GM18951 (cell line): ENCODE results near the gene HOXD10.

Experiments used
- POLR2A ChIP-seq: IDR thresholded peaks from 4 replicates; pipeline ENCODE4 v1.6.1; 2011; ENCODE audit warnings: mild to moderate bottlenecking; ENCODE audit not compliant: insufficient read length, insufficient read depth; ENCODE audit errors: extremely low read depth
- in situ Hi-C: fragments of 300-500 bp; cut with MboI; formaldehyde crosslinking; loops from one replicate; pipeline ENCODE4 v1.12.0; 2022; ENCODE audit warnings: low sequenced_read_pairs, mixed read lengths, inconsistent platforms; ENCODE audit not compliant: unreplicated experiment

The HOXD10 gene

GRCh38 chr2:176158855-176159662, 42.5 kb downstream of the HOXD10 start:
- in situ Hi-C loops = no loop called here
- TF ChIP-seq POLR2A = no peak

GRCh38 chr2:176159663-176160250, 43.2 kb downstream of the HOXD10 start:
- no peak for TF ChIP-seq POLR2A
- in situ Hi-C loops = no loop called here

GRCh38 chr2:176160251-176160985, 43.8 kb downstream of the HOXD10 start:
- in situ Hi-C loops = no loop called here
- TF ChIP-seq POLR2A = no peak

DNA sequence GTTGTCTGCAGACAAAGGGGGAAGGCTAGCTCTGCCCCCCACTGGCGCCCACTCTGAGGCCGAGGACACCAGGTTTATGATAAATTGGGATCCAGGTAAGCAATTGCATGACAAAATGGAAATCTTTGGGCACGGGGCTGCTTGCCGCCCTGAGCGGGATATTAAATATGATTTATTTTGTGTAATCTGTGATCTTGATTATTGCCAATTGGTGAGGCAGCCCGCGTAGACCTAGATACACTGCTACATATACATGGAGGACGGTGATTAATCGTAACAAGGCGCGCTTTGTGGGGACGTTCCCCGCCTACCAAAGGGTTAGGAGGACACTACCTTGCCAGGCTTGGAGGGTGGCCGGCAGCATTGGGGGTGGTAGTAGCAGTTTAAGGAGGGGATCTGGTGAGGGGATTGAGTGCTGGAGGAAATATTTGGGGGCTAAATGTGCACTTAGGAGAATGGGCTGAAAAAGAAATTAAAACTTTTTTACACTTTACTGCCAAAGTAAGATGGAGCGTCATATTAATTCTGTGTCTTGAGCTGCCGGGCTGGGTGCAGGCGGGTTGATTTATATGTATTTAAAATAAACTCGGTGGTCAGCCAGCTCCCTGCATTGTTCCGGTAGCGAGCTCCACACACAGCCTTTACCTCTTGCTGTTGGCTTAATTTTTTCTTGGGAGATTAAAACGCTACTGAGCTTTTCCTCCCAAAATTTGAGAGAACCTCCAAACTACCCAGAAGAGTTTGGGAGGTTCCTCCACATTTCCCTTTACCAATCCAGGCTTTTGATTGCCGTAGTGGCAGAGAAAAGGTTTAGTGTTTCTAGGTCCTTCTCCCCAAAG, 44.6 kb downstream of the HOXD10 start:
- in situ Hi-C loops = no loop called here
- no peak for TF ChIP-seq POLR2A

DNA sequence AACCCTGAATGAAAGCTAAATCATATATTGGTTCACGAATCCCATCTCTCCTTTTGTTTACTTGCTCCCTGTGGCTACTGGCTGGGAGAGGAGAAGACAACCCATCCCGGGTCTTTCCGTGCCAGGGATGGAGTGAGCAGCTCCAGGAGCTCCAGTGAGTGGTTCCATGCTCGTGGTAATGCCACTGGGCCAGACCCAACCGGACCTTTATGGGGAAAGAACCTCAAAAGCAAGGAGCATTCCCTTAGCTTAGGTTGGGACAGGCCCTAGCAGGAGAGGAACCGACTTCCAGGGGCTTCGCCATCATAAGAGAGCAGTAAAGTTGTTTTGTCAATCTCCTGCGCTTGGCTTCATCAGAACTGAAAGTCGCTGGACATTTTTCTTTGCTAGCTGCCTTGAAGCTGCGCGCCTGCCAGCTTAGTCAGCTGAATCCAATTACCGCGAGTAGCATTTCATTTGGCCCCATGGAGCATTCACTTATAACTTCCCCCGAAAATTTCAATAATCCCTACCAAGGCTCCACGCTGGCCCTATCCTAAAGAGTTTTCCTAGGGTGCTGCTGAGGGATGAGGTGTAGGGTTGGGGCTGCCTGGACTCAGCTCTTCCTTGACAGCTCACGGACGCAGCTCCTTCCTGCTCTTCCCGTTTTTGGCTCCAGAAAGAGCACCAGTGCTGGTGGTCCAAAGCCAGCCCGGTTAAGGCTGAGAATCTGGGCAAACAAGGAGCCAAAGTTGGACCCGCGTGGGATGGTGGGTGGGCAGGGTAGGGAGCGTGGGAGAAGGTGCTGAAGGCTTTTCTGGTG, 45.4 kb downstream of the HOXD10 start:
- TF ChIP-seq POLR2A = no peak
- in situ Hi-C loops = no loop called here

- TF ChIP-seq POLR2A = no peak
- in situ Hi-C loops = no loop called here
Observed at GRCh38 chr2:176162911-176163671, 46.5 kb downstream of the HOXD10 start.

DNA sequence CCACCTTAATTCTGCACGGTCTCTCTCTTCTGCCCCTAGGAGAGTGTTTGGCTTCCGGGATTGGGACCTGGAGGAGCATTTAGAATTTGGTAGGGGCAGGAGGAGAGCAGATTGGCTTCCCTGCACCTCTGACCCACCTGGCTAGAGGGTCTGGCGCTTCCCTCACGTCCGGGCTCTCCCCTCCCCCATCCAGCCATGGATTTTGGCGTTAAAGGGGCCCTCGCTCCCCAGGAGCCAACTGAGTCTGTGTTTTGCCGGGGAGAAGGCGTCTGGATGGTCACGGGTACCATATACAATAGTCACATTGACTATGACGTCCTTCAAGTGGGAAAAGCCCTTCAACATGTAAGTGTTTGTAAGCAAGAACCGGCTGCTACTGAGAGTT, 47.1 kb downstream of the HOXD10 start:
- in situ Hi-C loops = no loop called here
- no peak for TF ChIP-seq POLR2A

DNA sequence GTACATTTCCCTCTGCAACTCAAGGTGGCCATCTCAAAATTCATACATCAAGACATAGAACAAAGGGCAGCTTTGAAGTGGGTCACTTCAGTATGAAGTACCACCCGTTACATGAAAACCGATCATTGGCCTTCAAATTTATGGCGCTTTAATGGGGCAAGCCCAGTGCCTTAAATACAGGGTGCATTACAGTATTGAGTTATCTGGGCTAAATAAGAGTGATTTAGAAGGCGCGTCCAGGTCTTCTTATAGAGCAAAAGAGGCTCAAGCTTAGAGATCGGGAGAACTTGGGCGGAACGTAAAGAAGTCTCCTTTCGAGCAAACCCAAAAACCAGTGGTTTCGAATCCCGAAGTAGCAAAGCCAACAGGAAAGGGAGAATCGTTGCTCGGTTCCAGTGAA, 47.6 kb downstream of the HOXD10 start:
- in situ Hi-C loops = no loop called here
- TF ChIP-seq POLR2A = no peak

GRCh38 chr2:176164611-176165369, 48.2 kb downstream of the HOXD10 start:
- TF ChIP-seq POLR2A = no peak
- in situ Hi-C loops = no loop called here

- no peak for TF ChIP-seq POLR2A
- in situ Hi-C loops = no loop called here
Observed at GRCh38 chr2:176165370-176166050, 48.9 kb downstream of the HOXD10 start.

DNA sequence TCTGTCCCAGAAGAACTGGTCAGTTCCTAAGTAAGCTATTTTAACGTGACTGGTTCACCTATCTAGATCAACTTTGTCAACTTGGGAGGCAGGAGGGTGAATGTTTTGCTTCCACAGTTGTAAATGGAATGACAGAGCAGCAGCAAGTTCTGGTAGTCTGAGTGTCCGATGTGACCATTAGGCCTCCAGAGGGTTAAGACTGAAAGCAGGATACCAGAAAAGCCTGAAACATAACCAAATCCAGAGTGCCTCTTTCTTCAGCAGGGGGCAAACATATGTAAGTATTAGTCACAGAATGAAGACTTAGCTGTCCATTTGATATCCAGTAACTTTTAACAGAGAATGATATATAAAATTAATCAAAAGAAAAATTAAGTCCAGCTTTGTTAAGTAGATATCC, 49.7 kb downstream of the HOXD10 start:
- no peak for TF ChIP-seq POLR2A
- in situ Hi-C loops = no loop called here

GRCh38 chr2:176167398-176167797, 50.8 kb downstream of the HOXD10 start:
- no peak for TF ChIP-seq POLR2A
- in situ Hi-C loops = no loop called here
